GM23338 (cell line): Measurements from ENCODE around the gene INHBB. TPM values are rescaled to one million over a fixed set of nuclear protein-coding genes. Genes with fewer than 3 reads are reported as not detected.

Experiments
- ATAC-seq: fragments of 200-7000 bp; cut with Tn5 transposase; 3 replicates; pipeline ENCODE4 v1.9.1; 2020
- DNase-seq: peaks from one replicate; pipeline ENCODE4 v3.0.0-alpha.2; 2015; ENCODE audit warnings: low spot score
- H2AFZ ChIP-seq: fragments of 200-600 bp; sonication (generic); 2 replicates; pipeline ENCODE4 v1.8.0; 2016; ENCODE audit warnings: antibody characterized with exemption, mild to moderate bottlenecking, moderate library complexity
- H3F3A ChIP-seq: fragments of 200-600 bp; sonication (generic); replicated peaks from 2 replicates; pipeline ENCODE4 v1.8.0; 2017; ENCODE audit warnings: antibody characterized with exemption, mixed run types, low read depth
- H3K27ac ChIP-seq: fragments of 200-600 bp; sonication (generic); 2 replicates; pipeline ENCODE4 v1.6.1; 2016; ENCODE audit warnings: low read depth
- H3K27me3 ChIP-seq: fragments of 200-600 bp; sonication (generic); 2 replicates; pipeline ENCODE4 v1.8.0; 2016; ENCODE audit warnings: mild to moderate bottlenecking, mixed run types, moderate library complexity; ENCODE audit not compliant: insufficient read depth
- H3K36me3 ChIP-seq: fragments of 200-600 bp; sonication (generic); 2 replicates; pipeline ENCODE4 v1.8.0; 2016; ENCODE audit warnings: mild to moderate bottlenecking; ENCODE audit not compliant: insufficient read depth
- H3K4me1 ChIP-seq: fragments of 200-600 bp; sonication (generic); 2 replicates; pipeline ENCODE4 v1.8.0; 2016; ENCODE audit warnings: mild to moderate bottlenecking, moderate library complexity; ENCODE audit not compliant: insufficient read depth
- H3K4me2 ChIP-seq: fragments of 200-600 bp; sonication (generic); 2 replicates; pipeline ENCODE4 v1.7.1; 2017; ENCODE audit warnings: mixed run types
- H3K4me3 ChIP-seq: fragments of 200-600 bp; sonication (generic); 2 replicates; pipeline ENCODE4 v1.6.1; 2016; ENCODE audit warnings: mixed run types
- H3K79me2 ChIP-seq: fragments of 200-600 bp; sonication (generic); replicated peaks from 2 replicates; pipeline ENCODE4 v1.8.0; 2017; ENCODE audit warnings: mild to moderate bottlenecking; ENCODE audit not compliant: insufficient read depth
- H3K9me2 ChIP-seq: fragments of 200-600 bp; sonication (generic); 2 replicates; pipeline ENCODE4 v1.8.0; 2017; ENCODE audit not compliant: insufficient read depth
- H4K20me1 ChIP-seq: fragments of 200-600 bp; sonication (generic); replicated peaks from 2 replicates; pipeline ENCODE4 v1.8.0; 2017; ENCODE audit warnings: mild to moderate bottlenecking; ENCODE audit not compliant: insufficient read depth
- H3K27ac Mint-ChIP-seq: 2 replicates; pipeline ENCODE4 v1.8.0; 2020; ENCODE audit warnings: inconsistent platforms, mild to moderate bottlenecking, moderate library complexity, mixed read lengths
- H3K27me3 Mint-ChIP-seq: 3 replicates; pipeline ENCODE4 v1.8.0; 2022; ENCODE audit warnings: low read depth, mild to moderate bottlenecking, moderate library complexity, mixed read lengths, inconsistent platforms; ENCODE audit not compliant: insufficient read depth, poor library complexity
- H3K36me3 Mint-ChIP-seq: 3 replicates; pipeline ENCODE4 v1.8.0; 2021; ENCODE audit warnings: low read depth, mild to moderate bottlenecking, inconsistent platforms, moderate library complexity, mixed read lengths
- H3K4me1 Mint-ChIP-seq: 3 replicates; pipeline ENCODE4 v1.8.0; 2020; ENCODE audit warnings: mild to moderate bottlenecking, inconsistent platforms, mixed read lengths
- H3K4me3 Mint-ChIP-seq: 3 replicates; pipeline ENCODE4 v1.8.0; 2021; ENCODE audit warnings: moderate library complexity, mild to moderate bottlenecking, inconsistent platforms, mixed read lengths
- H3K9me3 Mint-ChIP-seq: 3 replicates; pipeline ENCODE4 v1.8.0; 2020; ENCODE audit warnings: moderate library complexity, mild to moderate bottlenecking, inconsistent platforms, mixed read lengths
- CREB1 ChIP-seq: fragments of 250-450 bp; sonication (Bioruptor Pico); IDR thresholded peaks from 2 replicates; pipeline ENCODE4 v1.5.0; 2020; ENCODE audit warnings: low read depth, mild to moderate bottlenecking, moderate library complexity
- CTCF ChIP-seq, 2 experiments: fragments of 200-600 bp in 1 of 2; sonication (generic) in 1 of 2; conservative IDR thresholded peaks; 2 replicates each; pipeline versions ENCODE4 v1.5.1 to v1.6.1; 2016 to 2017; ENCODE audit warnings: antibody characterized with exemption in 2 of 2, low read depth in 2 of 2, mild to moderate bottlenecking in 2 of 2, moderate library complexity in 1 of 2
- EZH2 ChIP-seq: fragments of 200-600 bp; sonication (generic); IDR thresholded peaks from one replicate; pipeline ENCODE4 v1.8.0; 2017; ENCODE audit warnings: antibody characterized with exemption, mild to moderate bottlenecking, low read depth; ENCODE audit not compliant: unreplicated experiment
- EZH2phosphoT487 ChIP-seq: fragments of 200-600 bp; sonication (generic); IDR thresholded peaks from one replicate; pipeline ENCODE4 v1.8.1; 2018; ENCODE audit warnings: antibody characterized with exemption; ENCODE audit not compliant: unreplicated experiment
- JUNB ChIP-seq: IDR thresholded peaks from one replicate; pipeline ENCODE4 v1.6.1; 2016; ENCODE audit warnings: antibody characterized with exemption; ENCODE audit not compliant: unreplicated experiment
- NANOG ChIP-seq: IDR thresholded peaks from 2 replicates; pipeline ENCODE4 v1.6.1; 2016; ENCODE audit warnings: antibody characterized with exemption, borderline replicate concordance
- POLR2AphosphoS5 ChIP-seq: IDR thresholded peaks from 2 replicates; pipeline ENCODE4 v1.6.1; 2016; ENCODE audit warnings: antibody characterized with exemption, low read depth
- STAT1 ChIP-seq: IDR thresholded peaks from one replicate; pipeline ENCODE4 v1.6.1; 2016; ENCODE audit warnings: antibody characterized with exemption; ENCODE audit not compliant: unreplicated experiment
- ZNF114 ChIP-seq: fragments of 250-450 bp; sonication (Bioruptor Pico); IDR thresholded peaks from 2 replicates; pipeline ENCODE4 v1.5.0; 2020; ENCODE audit warnings: mild to moderate bottlenecking, moderate library complexity
- ZNF331 ChIP-seq: fragments of 250-450 bp; sonication (Bioruptor Pico); IDR thresholded peaks from 2 replicates; pipeline ENCODE4 v1.5.0; 2020; ENCODE audit warnings: low read depth, mild to moderate bottlenecking, moderate library complexity
- polyA plus RNA-seq: library from polyadenylated mRNA; unstranded; fragments of >200 nt; fragmentation: Nextera tagmentation; extraction: Ambion mirVana; gene quantifications from 2 replicates; pipeline ENCODE4 v1.2.1, GENCODE V29; 2016
- total RNA-seq: library from RNA; depleted of rRNA; stranded (reverse); fragments of >200 nt; shearing (Covaris generic); gene quantifications from 2 replicates; pipeline ENCODE4 v1.2.3, GENCODE V29; 2014
- TF ChIP-seq, protein P1 (sequence below): IDR thresholded peaks from one replicate; pipeline ENCODE4 v1.6.1; 2018; ENCODE audit warnings: antibody characterized with exemption; ENCODE audit not compliant: unreplicated experiment
- TF ChIP-seq, protein P2 (sequence below): IDR thresholded peaks from 2 replicates; pipeline ENCODE4 v1.6.1; 2016; ENCODE audit warnings: antibody characterized with exemption

The INHBB gene
- total and polyA plus RNA-seq, 2 experiments from 2014 or later: 0.21 TPM; not detected in 1

DNA sequence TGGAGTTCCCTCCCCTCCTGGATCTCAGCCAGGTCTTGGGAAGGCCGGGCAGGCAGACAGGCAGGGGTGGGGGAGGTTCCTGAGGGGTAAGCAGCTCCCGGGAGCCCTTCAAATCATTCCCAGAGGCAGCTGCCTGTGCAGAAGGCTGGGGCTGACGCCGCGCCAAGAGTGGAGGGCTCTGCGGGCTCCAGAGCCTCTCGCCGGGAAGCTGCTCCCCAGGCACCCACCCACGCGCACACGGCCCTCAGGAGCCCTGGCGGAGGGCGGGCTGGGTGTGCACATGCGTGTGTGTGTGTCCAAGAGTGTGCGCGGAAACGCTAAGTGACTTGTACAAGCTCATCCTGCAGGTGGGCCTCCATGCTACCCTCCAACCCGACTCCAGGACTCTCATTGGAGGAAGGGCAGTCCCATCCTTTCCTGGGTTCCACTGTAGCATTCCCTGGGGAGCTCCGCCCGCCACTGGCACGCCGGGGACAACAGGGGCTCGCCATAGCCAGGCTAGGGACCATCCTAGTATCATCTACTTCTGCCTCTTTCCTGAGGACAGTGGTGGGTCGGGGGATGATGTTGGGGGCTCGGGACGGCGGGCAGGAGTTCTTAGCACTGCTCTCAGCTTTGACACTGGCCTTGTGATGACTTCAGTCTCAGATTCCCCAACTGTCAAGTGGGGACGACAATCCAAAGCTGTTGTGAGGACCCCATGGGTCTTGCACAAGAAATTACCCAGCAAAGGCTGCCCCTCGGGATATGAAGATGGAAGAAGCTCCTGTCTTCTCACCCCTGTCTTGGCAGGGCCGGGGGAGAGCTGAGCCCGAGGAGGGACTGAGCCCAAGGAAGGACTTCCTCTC is 50.3 kb downstream of the INHBB start (continued):
- TF ChIP-seq, protein P1, sequence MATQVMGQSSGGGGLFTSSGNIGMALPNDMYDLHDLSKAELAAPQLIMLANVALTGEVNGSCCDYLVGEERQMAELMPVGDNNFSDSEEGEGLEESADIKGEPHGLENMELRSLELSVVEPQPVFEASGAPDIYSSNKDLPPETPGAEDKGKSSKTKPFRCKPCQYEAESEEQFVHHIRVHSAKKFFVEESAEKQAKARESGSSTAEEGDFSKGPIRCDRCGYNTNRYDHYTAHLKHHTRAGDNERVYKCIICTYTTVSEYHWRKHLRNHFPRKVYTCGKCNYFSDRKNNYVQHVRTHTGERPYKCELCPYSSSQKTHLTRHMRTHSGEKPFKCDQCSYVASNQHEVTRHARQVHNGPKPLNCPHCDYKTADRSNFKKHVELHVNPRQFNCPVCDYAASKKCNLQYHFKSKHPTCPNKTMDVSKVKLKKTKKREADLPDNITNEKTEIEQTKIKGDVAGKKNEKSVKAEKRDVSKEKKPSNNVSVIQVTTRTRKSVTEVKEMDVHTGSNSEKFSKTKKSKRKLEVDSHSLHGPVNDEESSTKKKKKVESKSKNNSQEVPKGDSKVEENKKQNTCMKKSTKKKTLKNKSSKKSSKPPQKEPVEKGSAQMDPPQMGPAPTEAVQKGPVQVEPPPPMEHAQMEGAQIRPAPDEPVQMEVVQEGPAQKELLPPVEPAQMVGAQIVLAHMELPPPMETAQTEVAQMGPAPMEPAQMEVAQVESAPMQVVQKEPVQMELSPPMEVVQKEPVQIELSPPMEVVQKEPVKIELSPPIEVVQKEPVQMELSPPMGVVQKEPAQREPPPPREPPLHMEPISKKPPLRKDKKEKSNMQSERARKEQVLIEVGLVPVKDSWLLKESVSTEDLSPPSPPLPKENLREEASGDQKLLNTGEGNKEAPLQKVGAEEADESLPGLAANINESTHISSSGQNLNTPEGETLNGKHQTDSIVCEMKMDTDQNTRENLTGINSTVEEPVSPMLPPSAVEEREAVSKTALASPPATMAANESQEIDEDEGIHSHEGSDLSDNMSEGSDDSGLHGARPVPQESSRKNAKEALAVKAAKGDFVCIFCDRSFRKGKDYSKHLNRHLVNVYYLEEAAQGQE: no peak
- TF ChIP-seq JUNB (no peak), EZH2phosphoT487 (no peak), EZH2 (no peak), ZNF114 (CRISPR knock-in tag) (no peak), CREB1 (no peak)
- TF ChIP-seq, protein P2, sequence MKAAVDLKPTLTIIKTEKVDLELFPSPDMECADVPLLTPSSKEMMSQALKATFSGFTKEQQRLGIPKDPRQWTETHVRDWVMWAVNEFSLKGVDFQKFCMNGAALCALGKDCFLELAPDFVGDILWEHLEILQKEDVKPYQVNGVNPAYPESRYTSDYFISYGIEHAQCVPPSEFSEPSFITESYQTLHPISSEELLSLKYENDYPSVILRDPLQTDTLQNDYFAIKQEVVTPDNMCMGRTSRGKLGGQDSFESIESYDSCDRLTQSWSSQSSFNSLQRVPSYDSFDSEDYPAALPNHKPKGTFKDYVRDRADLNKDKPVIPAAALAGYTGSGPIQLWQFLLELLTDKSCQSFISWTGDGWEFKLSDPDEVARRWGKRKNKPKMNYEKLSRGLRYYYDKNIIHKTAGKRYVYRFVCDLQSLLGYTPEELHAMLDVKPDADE: no peak

DNA sequence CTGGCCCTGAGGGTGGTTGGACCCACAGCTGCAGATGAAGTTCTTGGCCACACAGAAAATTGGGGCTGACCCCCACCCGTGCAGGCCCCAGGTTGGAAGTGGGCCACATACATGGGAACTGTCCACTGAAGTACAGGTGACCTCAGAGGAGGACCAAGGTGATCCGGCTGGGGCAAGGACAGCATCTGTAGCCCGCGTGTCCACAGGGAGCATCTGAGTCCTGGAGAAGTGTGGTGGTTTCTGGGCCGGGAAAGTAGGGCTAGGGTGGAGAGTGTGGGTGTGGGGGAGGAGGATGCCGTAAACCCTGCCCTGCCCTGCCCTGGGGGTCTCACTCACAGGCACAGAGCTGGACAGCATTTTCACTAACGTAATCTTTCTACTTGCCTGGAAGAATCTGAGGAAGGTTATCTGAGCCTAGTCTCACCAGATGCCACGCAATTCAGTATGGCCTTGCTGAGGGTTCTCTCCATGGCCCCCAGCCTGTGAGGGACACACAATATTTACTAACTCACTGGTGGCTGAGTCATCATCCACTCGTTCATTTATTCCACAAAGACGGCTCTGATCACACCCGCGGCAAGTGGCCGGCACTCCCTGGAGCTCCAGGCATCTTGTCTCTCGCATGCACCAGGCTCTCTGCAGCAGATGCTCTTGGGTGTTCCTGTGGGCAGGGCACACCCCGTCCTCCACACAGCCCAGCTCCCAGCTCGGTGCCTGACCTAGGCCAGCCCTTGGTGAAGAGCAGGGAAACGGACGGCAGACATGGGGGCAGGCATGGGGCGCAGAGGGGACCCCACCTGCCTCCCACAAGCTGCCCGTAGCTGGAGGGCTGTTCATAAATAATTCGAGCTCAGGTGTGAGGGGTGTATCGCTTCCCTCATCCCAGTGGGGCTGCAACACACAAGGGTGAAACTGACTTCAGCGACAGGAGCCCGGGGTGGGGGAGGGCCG is 51.2 kb downstream of the INHBB start:
- no peaks in the 10 kb centered on the region for H3K9me3 Mint-ChIP-seq
- ATAC-seq (no peak), DNase-seq (no peak)
- no peak overlapping the region for H3K27ac ChIP-seq
- 0 out of 2 replicates have a peak, but pooled peaks cover 6% of the 10 kb centered on the region for H3K4me1 ChIP-seq
- H3K4me3 Mint-ChIP-seq: no peak overlapping the region
- H3K27me3 ChIP-seq: no peaks in the 10 kb centered on the region
- H3K79me2 ChIP-seq: no peaks in the 10 kb centered on the region
- H3K4me1 Mint-ChIP-seq: peaks cover 11% of the 10 kb centered on the region
- H3K27ac Mint-ChIP-seq: no peak overlapping the region
- no peaks in the 10 kb centered on the region for H4K20me1 ChIP-seq
- H3K36me3 Mint-ChIP-seq: no peaks in the 10 kb centered on the region
- H3K27me3 Mint-ChIP-seq: peaks cover 30% of the 10 kb centered on the region
- H3K4me2 ChIP-seq: no peak overlapping the region
- H3K9me2 ChIP-seq: no peaks in the 10 kb centered on the region
- no peak overlapping the region for H2AFZ ChIP-seq
- no peak overlapping the region for H3K4me3 ChIP-seq
- H3F3A ChIP-seq: no peaks in the 10 kb centered on the region
- H3K36me3 ChIP-seq: no peaks in the 10 kb centered on the region
- no peak for TF ChIP-seq NANOG
- TF ChIP-seq STAT1: no peak
- TF ChIP-seq CTCF (conservative IDR thresholded peaks at IDR 0.05; ENCODE audit: low read depth in 2 of 2): no peak
- TF ChIP-seq, protein P1: no peak
- TF ChIP-seq EZH2phosphoT487: no peak
- no peak for TF ChIP-seq ZNF331 (CRISPR knock-in tag)
- no peak for TF ChIP-seq POLR2AphosphoS5
- TF ChIP-seq CREB1: no peak
